IPS-11a (cell line): ENCODE results near the gene SLC27A1.
"Not testable (repeated sequence)": the region's sequence is repeated elsewhere in the genome, so short reads cannot be mapped to it uniquely, and the experiment has no call there.

Experiments used
- H3K4me3 ChIP-seq: one replicate; pipeline ENCODE4 v1.5.1; 2013; ENCODE audit warnings: low read depth, low read length, control low read depth

SLC27A1 gene

DNA sequence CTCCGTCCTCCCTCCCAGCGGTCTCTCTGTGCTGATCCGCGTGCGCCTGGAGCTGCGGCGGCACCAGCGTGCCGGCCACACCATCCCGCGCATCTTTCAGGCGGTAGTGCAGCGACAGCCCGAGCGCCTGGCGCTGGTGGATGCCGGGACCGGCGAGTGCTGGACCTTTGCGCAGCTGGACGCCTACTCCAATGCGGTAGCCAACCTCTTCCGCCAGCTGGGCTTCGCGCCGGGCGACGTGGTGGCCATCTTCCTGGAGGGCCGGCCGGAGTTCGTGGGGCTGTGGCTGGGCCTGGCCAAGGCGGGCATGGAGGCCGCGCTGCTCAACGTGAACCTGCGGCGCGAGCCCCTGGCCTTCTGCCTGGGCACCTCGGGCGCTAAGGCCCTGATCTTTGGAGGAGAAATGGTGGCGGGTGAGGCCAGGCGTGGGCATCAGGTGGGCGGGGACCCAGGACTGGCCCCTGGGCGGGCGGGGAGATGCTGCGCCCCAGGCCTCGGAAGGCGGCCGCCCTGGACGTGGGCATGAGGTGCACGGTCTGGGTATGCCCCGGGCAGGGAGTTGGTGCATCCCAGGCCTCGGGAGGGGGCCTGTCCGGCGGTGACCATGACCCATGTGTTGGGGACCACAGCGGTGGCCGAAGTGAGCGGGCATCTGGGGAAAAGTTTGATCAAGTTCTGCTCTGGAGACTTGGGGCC, 16.4 kb downstream of the SLC27A1 start:
- no peak overlapping the region for H3K4me3 ChIP-seq

DNA sequence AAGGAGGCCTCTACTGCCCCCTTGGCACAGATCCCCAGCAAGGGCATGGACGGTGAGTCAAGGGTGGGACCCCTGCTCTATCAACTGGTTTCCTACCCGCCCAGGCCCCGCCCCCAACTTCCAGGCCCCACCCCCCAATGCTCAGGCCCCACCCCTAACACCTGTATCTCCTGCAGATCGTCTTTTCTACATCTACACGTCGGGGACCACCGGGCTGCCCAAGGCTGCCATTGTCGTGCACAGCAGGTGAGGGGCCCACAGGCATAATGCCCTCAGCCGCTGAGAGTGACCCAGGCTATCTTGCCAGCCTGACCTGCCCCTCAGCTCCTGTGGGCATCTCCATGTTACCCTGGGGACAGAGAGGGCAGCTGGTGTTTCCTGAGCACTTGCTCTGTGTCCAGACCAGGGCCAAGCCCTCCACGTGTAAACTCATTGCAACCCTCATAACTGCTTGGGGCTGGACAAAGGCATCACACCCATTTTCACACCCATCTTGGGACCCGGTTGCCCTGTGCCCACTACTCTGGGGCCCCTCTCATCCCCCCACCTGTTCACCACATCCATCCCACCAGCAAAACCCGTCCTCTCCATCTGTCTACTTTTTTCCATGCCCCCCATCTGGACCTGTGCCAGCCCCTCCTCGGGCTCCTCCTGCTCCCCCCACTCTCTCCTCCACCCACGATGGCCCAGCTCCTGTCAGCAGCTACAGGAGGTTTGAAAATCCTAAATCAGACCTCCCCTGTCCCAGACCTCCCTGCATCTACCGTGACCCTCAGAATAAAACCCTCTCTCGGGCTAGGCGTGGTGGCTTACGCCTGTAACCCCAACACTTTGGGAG, 17.2 kb downstream of the SLC27A1 start:
- H3K4me3 ChIP-seq = no peak overlapping the region

DNA sequence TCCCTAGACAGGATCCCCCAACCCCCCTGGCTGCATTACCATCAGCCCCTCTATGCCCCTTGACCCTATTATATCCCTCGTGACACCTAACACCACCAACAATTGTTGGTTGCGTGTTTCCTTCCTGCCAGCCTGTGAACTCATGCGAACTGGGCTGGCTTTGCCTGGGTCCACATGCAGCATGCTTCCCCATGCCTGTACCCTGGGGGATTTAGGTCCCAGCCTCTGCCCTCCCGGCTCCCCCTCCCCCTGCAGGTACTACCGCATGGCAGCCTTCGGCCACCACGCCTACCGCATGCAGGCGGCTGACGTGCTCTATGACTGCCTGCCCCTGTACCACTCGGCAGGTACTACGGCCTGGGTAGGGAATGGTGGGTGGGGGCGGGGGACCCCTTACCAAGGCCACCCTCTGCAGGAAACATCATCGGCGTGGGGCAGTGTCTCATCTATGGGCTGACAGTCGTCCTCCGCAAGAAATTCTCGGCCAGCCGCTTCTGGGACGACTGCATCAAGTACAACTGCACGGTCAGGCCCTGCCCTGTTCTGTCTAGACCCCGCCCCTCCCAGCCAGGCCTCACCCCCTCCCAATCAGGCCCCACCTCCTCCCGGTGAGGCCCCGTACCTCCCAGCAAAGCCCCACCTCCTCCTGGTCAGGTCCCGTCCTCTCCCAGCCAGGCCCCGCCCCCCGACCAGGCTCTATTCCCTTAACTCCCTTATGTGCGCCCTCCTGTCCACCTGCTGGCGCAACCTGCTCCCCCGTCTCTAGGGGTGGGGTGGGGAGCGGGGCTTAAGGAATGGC, 18.5 kb downstream of the SLC27A1 start:
- peak overlapping the region; percentile 56 for H3K4me3 ChIP-seq

DNA sequence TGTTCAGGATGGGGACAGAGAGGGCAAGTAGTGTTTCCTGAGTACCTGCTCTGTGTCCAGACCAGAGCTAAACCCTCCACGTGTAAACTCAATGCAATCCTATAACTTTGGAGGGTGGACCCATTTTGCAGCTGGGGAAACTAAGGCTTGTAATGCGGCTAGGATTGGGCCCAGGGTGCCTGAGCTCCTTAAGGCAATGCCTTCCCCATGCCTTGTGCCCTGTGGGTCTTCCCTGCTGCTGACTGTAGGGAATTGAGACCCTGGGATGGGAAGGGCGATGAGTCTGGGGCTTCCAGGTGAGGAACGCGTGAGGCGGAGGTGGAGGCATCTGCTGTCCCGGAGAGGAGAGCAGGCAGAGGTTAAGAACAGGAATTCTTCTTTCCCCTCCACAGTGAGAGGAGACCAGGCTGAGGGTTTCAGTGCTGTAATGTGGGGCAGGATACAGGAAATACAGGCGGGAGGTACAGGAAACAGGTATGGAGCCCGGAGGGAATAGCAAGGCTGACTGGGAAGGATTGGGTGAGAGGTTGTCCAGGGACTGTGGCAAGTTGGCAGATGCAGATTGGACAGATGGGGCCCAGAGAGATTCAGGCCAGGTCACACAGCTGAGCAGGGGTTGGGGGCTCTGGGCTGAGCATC, 19.2 kb downstream of the SLC27A1 start:
- no peak overlapping the region for H3K4me3 ChIP-seq

DNA sequence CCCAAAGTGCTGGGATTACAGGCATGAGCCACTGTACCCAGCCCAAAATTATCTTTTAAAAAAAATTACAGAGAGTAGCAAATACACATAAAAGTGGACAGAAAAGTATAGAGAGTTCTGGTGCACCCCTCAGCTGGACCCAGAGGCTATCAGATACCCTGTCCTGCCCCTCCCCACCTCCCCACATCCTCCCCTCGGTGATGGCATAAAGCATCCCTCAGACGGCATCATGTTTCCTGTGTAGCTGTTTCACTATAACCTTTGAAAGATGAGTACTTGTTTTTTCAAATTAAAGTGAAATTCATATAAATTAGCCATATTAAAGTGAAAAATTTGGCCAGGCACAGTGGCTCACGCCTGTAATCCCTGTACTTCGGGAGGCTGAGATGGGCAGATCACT, 20.1 kb downstream of the SLC27A1 start:
- no peak overlapping the region for H3K4me3 ChIP-seq

DNA sequence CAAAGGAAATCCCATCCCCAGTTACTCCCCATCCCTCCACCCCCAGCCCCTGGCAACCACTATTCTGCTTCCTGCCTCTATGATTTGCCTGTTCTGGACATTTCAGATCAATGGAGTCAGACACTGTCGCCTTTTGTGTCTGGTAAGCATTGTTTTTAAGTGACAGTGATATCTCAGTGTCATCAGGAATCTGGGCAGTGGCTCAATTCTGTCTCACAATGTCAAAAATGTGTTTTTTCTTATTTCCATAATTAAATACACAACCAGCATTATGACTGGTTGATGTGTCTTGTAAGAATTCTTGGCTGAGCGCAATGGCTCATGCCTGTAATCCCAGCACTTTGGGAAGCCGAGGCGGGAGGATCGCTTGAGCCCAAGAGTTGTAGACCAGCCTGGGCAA, 21.0 kb downstream of the SLC27A1 start:
- no peak overlapping the region for H3K4me3 ChIP-seq

DNA sequence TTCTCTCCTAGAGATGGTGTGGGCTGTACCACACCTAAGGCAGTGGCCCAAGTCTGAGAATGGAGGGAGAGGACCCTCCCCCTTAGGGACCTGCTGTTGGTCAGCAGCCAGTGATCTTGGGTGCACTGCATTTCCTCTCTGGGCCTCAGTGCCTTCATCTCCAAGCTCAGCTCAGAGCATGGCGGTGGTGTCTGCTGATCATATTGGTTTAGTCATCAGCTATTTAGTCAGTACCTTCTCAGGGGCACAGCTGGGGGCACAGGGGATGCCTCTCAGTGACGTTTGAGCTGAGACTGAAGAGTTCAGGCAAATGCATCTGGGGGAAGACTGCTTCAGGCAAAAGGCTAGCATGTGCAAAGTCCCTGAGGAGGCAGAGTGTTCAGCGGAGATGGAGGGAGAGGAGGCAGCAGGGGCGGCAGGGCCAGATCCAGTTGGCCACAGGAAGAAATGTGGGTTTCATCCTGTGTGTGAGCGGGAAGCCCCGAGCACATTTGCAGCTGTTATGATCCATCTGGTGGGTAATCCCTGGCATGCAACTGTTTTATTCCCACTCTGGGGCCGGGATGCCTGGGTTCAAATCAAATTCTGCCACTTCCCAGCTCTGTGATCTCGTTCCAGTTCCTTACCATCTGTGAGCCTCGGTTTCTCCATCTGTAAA, 25.4 kb downstream of the SLC27A1 start:
- no peak overlapping the region for H3K4me3 ChIP-seq

DNA sequence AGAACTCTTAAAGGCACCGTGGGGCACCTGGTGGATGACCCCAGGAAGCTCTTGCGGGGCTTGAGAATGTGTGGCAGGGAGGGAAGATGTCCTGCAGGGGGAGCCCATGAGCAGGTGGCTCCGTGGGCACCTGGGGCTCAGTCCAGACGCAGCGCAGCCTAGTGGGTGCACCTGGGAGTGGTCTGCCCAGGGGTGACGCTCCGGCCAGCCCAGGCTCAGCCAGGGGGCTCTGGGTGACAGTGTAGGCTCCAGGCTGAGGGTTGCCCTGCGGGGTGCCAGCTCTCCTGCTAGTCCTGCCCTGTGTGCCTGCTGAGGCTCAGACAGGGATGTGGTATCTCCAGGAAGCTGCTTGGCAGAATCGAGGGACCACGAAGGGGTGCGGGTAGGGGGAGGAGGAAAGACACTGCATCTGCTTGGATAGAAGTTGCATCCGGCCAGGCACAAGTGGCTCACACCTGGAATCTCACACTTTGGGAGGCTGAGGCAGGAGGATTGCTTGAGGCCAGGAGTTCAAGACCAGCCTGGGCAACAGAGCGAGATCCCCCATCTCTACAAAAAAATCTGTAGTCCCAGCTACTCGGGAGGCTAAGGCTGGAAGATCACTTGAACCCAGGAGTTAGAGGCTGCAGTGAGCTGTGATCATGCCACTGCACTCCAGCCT, 26.1 kb downstream of the SLC27A1 start:
- H3K4me3 ChIP-seq = no peak overlapping the region

DNA sequence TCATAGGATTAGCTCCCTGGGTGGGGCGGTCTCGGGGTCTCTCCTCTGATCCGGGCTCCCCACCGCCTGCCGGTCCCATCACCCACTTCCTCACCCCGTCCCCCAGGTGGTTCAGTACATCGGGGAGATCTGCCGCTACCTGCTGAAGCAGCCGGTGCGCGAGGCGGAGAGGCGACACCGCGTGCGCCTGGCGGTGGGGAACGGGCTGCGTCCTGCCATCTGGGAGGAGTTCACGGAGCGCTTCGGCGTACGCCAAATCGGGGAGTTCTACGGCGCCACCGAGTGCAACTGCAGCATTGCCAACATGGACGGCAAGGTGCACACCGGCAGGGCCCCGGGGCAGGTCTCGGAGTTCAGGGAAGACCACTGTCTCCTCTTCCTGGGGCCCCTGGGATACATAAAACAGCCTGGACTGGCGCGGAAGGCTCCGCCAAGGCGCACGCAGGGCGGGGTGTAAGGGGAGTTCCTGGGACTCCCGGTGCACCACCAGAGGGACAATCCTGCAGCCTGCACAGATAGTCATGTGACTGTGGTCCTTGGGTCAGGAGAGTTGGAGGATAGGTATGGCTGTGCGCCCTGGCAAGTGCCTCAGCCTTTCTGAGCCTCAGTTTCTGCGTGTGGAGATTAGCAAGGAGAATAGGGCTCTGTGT, 26.9 kb downstream of the SLC27A1 start:
- H3K4me3 ChIP-seq = no peak overlapping the region

DNA sequence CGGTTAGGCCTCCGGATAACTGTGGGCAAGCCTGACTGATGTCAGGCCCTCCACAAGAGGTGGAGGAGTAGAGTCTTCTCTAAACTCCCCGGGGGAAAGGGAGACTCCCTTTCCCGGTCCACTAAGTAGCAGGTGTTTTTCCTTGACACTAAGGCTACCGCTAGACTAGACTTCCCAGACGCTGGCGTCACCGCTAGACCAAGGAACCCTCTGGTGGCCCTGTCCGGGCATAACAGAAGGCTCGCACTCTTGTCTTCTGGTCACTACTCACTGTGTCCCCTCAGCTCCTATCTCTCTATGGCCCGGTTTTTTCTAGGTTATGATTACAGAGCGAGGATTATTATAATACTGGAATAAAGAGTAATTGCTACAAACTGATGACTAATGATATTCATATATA, 28.7 kb downstream of the SLC27A1 start:
- not testable (repeated sequence) for H3K4me3 ChIP-seq

DNA sequence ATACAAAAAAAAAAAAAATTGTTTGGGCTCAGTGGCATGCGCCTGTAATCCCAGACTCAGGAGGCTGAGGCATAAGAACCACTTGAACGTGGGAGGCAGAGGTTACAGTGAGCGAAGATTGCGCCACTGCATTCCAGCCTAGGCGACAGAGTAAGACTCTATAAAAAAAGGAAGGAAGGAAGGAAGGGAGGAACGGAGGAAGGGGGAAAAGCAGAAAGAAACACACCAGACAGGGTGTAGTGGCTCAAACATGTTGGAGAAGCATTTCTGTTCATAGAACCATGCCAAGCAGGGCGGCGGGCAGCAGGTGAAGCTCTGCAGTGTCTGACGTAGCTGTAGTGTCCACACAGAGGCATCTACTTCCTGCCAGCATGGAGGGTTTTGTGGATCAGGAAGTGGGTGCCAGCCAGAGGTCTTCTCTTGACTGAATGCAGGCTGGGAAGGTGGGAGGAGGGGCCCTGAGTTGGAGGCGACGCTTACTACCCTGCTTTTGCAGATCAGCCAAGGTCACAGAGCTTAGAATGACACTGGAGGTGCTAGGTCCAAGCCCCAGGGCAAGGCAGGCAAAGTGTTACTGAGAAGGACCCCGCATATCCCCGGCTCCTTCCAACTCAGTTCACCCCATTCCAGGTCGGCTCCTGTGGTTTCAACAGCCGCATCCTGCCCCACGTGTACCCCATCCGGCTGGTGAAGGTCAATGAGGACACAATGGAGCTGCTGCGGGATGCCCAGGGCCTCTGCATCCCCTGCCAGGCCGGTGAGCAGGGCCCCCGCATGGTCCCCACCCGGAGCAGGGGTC, 29.5 kb downstream of the SLC27A1 start:
- H3K4me3 ChIP-seq = no peak overlapping the region

DNA sequence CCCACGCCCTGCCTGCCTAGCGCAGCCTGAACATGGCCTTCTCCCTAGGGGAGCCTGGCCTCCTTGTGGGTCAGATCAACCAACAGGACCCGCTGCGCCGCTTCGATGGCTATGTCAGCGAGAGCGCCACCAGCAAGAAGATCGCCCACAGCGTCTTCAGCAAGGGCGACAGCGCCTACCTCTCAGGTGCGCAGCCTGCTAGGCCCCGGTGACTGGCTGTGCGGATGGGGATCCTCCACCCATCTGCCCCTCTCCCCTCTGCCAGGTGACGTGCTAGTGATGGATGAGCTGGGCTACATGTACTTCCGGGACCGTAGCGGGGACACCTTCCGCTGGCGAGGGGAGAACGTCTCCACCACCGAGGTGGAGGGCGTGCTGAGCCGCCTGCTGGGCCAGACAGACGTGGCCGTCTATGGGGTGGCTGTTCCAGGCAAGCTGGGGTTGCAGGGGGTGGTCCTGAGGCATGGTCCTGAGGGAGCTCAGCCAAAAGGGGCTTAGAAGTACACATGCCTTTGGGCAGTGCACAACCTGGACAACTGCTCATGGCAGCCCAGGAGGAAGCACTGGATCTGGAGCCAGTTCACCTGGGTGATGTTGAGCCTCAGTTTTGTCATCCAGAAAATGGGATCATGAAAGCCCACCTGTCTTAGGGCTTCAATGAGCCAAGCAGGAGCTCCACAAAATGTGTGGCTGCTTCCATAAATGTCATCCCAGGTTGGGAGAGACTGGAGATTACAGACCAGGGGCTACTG, 30.3 kb downstream of the SLC27A1 start:
- H3K4me3 ChIP-seq = no peak overlapping the region

DNA sequence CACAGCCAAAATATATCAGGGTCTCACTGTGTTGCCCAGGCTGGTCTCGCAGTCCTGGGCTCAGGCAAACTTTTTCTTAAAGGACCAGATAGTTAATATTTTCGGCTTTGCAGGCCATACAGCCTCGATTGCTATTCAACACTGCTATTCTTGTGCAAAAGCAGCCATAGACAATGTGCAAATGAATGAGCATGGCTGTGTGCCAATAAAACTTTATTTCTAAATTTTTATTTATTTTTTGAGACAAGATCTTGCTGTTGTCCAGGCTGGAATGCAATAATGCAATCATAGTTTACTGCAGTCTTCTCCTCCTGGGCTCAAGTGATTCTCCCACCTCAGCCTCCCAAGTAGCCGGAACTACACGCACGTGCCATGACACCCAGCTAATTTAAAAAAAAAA, 32.9 kb downstream of the SLC27A1 start:
- no peak overlapping the region for H3K4me3 ChIP-seq

DNA sequence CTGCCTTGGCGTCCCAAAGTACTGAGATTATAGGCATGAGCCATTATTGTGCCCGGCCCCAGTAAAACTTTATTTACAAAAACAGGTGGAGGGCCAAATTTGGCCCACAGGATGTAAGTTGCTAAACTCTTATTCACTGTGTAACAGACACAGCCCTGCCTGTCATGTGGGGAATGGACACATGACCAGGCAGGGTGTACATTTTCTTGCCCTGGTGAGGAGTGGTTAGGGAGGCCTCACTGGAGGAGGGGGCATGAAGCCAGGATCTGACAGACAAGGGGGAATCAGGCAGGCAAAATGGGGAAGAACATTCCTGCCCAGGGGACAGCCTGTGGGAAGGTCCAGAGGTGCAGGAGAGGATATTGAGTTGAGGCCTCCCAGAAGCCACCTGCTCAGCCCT, 33.7 kb downstream of the SLC27A1 start:
- no peak overlapping the region for H3K4me3 ChIP-seq

DNA sequence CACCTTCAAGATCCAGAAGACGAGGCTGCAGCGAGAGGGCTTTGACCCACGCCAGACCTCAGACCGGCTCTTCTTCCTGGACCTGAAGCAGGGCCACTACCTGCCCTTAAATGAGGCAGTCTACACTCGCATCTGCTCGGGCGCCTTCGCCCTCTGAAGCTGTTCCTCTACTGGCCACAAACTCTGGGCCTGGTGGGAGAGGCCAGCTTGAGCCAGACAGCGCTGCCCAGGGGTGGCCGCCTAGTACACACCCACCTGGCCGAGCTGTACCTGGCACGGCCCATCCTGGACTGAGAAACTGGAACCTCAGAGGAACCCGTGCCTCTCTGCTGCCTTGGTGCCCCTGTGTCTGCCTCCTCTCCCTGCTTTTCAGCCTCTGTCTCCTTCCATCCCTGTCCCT, 34.1 kb downstream of the SLC27A1 start:
- no peak overlapping the region for H3K4me3 ChIP-seq

DNA sequence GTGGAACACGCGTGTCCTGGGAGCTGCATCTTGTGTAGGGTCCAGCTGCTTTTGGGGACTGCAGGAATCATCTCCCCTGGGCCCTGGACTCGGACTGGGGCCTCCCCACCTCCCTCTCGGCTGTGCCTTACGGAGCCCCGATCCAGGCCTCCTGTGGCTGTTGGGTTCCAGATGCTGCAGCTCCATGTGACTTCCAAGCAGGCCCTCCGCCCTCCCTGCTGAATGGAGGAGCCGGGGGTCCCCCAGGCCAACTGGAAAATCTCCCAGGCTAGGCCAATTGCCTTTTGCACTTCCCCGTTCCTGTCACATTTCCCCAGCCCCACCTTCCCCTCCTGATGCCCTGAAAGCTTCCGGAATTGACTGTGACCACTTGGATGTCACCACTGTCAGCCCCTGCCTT, 34.9 kb downstream of the SLC27A1 start:
- no peak overlapping the region for H3K4me3 ChIP-seq

DNA sequence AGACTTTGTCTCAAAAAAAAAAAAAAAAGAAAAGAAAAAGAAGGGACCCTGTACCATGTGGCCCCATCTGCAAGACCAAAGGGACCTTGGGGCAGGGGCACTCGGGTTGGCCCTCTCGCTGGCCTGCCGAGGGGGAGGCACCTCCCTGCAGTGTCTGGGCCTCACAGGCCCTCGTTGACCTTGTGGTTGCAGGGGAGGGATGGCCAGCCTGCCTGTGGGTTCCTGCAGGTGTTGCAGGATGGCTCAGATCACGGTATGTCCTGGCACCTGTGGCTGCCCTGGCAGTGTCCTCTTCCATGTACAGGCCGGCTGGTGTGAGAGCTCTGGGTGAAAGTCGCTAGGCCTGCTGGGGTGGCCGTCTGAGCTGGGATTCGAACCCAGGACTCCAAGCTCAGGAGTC, 36.4 kb downstream of the SLC27A1 start:
- no peak overlapping the region for H3K4me3 ChIP-seq

DNA sequence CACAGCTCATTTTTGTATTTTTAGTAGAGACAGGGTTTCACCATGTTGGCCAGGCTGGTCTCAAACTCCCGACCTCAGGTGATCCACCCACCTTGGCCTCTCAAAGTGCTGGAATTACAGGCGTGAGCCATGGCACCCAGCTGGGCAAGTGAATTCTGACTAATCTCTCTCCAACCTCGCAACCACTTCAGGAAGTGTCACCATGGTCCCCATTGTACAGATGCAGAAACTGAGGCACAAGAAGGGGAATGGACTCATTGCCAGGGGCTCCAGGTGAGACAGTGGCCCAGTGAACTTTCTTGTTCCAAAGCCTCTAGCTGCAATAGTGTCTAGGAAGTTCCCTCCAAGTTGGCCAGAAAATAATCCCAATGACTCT, 38.2 kb downstream of the SLC27A1 start:
- not testable (repeated sequence) for H3K4me3 ChIP-seq
